HepG2 (cell line): ENCODE data around the gene UBE2O. TPM values are rescaled to one million over a fixed set of nuclear protein-coding genes. Genes with fewer than 3 reads are reported as not detected.

Experiments
- CENPT ChIP-seq: sonication (generic); formaldehyde crosslinking; IDR thresholded peaks from 2 replicates; pipeline ENCODE4 v1.8.0; 2022; ENCODE audit warnings: low read depth, mild to moderate bottlenecking, moderate library complexity, missing genetic modification reagents
- CHD2 ChIP-seq: IDR thresholded peaks from 2 replicates; pipeline ENCODE4 v1.6.1; 2011; ENCODE audit warnings: low read depth, low read length, improper control_type of control experiment
- CHD4 ChIP-seq: fragments of 200-600 bp; sonication (generic); IDR thresholded peaks from 2 replicates; pipeline ENCODE4 v1.7.0; 2017; ENCODE audit warnings: mild to moderate bottlenecking, low read length, borderline replicate concordance
- FLYWCH1 ChIP-seq: sonication (generic); formaldehyde crosslinking; IDR thresholded peaks from 2 replicates; pipeline ENCODE4 v1.8.1; 2023; ENCODE audit warnings: mild to moderate bottlenecking, missing genetic modification reagents
- HDAC6 ChIP-seq: fragments of 200-600 bp; sonication (generic); IDR thresholded peaks from 2 replicates; pipeline ENCODE4 v1.7.0; 2017; ENCODE audit warnings: mild to moderate bottlenecking, antibody characterized with exemption, low read length, low read depth
- HNF4A ChIP-seq: sonication (generic); formaldehyde crosslinking; IDR thresholded peaks from 2 replicates; pipeline ENCODE4 v1.4.0; 2020; ENCODE audit warnings: missing genetic modification reagents
- HOXD1 ChIP-seq: sonication (generic); formaldehyde crosslinking; IDR thresholded peaks from 2 replicates; pipeline ENCODE4 v1.5.0; 2020; ENCODE audit warnings: missing genetic modification reagents
- KMT2A ChIP-seq: sonication (generic); formaldehyde crosslinking; IDR thresholded peaks from 2 replicates; pipeline ENCODE4 v1.4.0; 2020; ENCODE audit warnings: missing genetic modification reagents
- NR2F1 ChIP-seq, 2 experiments: fragments of 450-650 bp in 1 of 2; formaldehyde crosslinking in 1 of 2; IDR thresholded peaks; 2 replicates each; pipeline versions ENCODE4 v1.5.0 to v1.6.1; 2016 to 2020; ENCODE audit warnings: mild to moderate bottlenecking in 1 of 2, missing compliant biosample characterization in 1 of 2, missing genetic modification reagents in 1 of 2, moderate library complexity in 1 of 2
- PHF21A ChIP-seq: sonication (generic); formaldehyde crosslinking; IDR thresholded peaks from 2 replicates; pipeline ENCODE4 v1.5.0; 2020; ENCODE audit warnings: mild to moderate bottlenecking, missing genetic modification reagents
- REL ChIP-seq: sonication (generic); formaldehyde crosslinking; conservative IDR thresholded peaks from 2 replicates; pipeline ENCODE4 v1.8.0; 2022; ENCODE audit warnings: mild to moderate bottlenecking, missing genetic modification reagents, moderate library complexity
- RXRB ChIP-seq: IDR thresholded peaks from 2 replicates; pipeline ENCODE4 v1.6.1; 2016; ENCODE audit warnings: borderline replicate concordance, missing genetic modification reagents, missing compliant biosample characterization
- SAFB2 ChIP-seq: sonication (generic); formaldehyde crosslinking; IDR thresholded peaks from 2 replicates; pipeline ENCODE4 v1.5.1; 2020; ENCODE audit warnings: missing genetic modification reagents, low read depth, mild to moderate bottlenecking, borderline replicate concordance
- SALL2 ChIP-seq: sonication (generic); formaldehyde crosslinking; IDR thresholded peaks from 2 replicates; pipeline ENCODE4 v1.8.1; 2023; ENCODE audit warnings: mild to moderate bottlenecking, missing genetic modification reagents, inconsistent platforms
- SAP130 ChIP-seq: IDR thresholded peaks from 2 replicates; pipeline ENCODE4 v1.6.1; 2016; ENCODE audit warnings: low read depth
- SMARCE1 ChIP-seq: fragments of 450-650 bp; IDR thresholded peaks from 2 replicates; pipeline ENCODE4 v1.6.1; 2017; ENCODE audit warnings: borderline replicate concordance
- SRSF1 ChIP-seq: fragments of 200-400 bp; formaldehyde crosslinking; optimal IDR thresholded peaks from 2 replicates; pipeline ENCODE3; 2017; ENCODE audit warnings: mild to moderate bottlenecking, low read depth, low read length, moderate library complexity
- TAF1 ChIP-seq: sonication (generic); formaldehyde crosslinking; IDR thresholded peaks from 2 replicates; pipeline ENCODE4 v1.4.0; 2020; ENCODE audit warnings: missing genetic modification reagents
- U2AF1 ChIP-seq: fragments of 200-400 bp; formaldehyde crosslinking; optimal IDR thresholded peaks from 2 replicates; pipeline ENCODE3; 2017; ENCODE audit warnings: mild to moderate bottlenecking, low read depth, low read length
- XBP1 ChIP-seq: sonication (generic); formaldehyde crosslinking; IDR thresholded peaks from 2 replicates; pipeline ENCODE4 v1.5.0; 2020; ENCODE audit warnings: missing genetic modification reagents
- ZKSCAN5 ChIP-seq: sonication (generic); formaldehyde crosslinking; IDR thresholded peaks from 2 replicates; pipeline ENCODE4 v1.5.1; 2020; ENCODE audit warnings: mild to moderate bottlenecking, missing genetic modification reagents
- ZMYM4 ChIP-seq: sonication (generic); formaldehyde crosslinking; IDR thresholded peaks from 2 replicates; pipeline ENCODE4 v1.8.1; 2023; ENCODE audit warnings: mild to moderate bottlenecking, missing genetic modification reagents
- ZNF292 ChIP-seq: sonication (generic); formaldehyde crosslinking; IDR thresholded peaks from 2 replicates; pipeline ENCODE4 v1.8.1; 2022; ENCODE audit warnings: mild to moderate bottlenecking, low read depth, missing genetic modification reagents, borderline replicate concordance
- ZNF451 ChIP-seq: sonication (generic); formaldehyde crosslinking; IDR thresholded peaks from 2 replicates; pipeline ENCODE4 v1.5.0; 2020; ENCODE audit warnings: mild to moderate bottlenecking, missing genetic modification reagents
- ZNF709 ChIP-seq: sonication (generic); formaldehyde crosslinking; IDR thresholded peaks from 2 replicates; pipeline ENCODE4 v1.5.0; 2020; ENCODE audit warnings: mild to moderate bottlenecking, missing genetic modification reagents
- ZNF749 ChIP-seq: sonication (generic); formaldehyde crosslinking; IDR thresholded peaks from 2 replicates; pipeline ENCODE4 v1.8.0; 2022; ENCODE audit warnings: mild to moderate bottlenecking, missing genetic modification reagents, moderate library complexity, borderline replicate concordance
- polyA plus RNA-seq, 8 experiments: library from polyadenylated mRNA; depleted of rRNA in 3 of 8; stranded (reverse) in 7 of 8; unstranded in 1 of 8; fragments of >200 nt; fragmentation: Illumina TruSeq in 4 of 8; extraction: Trizol in 4 of 8; gene quantifications; 2 replicates each; pipeline versions ENCODE4 v1.2.1 to v1.2.3, GENCODE V29; 2011 to 2016; ENCODE audit warnings: low read depth in 4 of 8, missing spikeins in 1 of 8, mixed read lengths in 1 of 8; ENCODE audit not compliant: insufficient read depth in 1 of 8
- total RNA-seq, 5 experiments: library from RNA; depleted of rRNA; stranded (reverse); fragments of >200 nt; fragmentation: Illumina TruSeq; extraction: Trizol; gene quantifications; 2 replicates each; pipeline ENCODE4 v1.2.3, GENCODE V29; 2016; ENCODE audit warnings: low read depth in 1 of 5
- TF ChIP-seq, protein P1 (sequence below): sonication (generic); formaldehyde crosslinking; IDR thresholded peaks from 2 replicates; pipeline ENCODE4 v1.4.0; 2020; ENCODE audit warnings: missing genetic modification reagents; ENCODE audit errors: not compliant biosample characterization
- TF ChIP-seq, protein P2 (sequence below): sonication (generic); formaldehyde crosslinking; IDR thresholded peaks from 2 replicates; pipeline ENCODE4 v1.4.0; 2020; ENCODE audit warnings: missing genetic modification reagents
- TF ChIP-seq, protein P3 (sequence below): sonication (generic); formaldehyde crosslinking; IDR thresholded peaks from 2 replicates; pipeline ENCODE4 v1.5.1; 2020; ENCODE audit warnings: missing genetic modification reagents, mild to moderate bottlenecking, borderline replicate concordance

The UBE2O gene
- total and polyA plus RNA-seq, 2 of the 13 experiments (the other 11 are each of a cell fraction or from before 2014, with no cell fraction given): 21.5 to 23.5 TPM

DNA sequence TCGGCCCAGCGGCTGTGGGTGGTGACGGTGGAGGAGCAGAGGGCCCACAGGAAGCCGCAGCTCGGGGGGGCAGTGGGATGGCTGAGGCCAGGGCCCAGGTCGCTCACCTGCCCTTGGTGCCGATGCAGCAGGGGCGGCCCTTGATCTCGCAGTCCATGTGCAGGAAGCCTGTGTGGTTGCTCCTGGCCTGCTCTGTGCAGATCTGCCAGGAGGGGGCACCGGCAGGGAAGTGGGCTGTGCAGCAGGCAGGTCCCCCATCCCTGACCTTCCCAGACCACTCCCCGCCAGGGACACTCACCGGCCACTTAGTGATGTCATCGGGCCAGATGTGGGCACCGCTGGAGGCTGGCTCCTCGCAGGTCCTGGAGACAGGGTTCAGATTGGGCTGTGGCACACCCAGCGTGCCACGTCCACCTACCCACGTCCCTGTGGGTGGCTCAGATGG is 20.6 kb upstream of the UBE2O start (continued):
- TF ChIP-seq ZNF451 (CRISPR knock-in tag) (no peak), SRSF1 (no peak), RXRB (CRISPR knock-in tag) (no peak), ZKSCAN5 (CRISPR knock-in tag) (no peak), CHD4 (no peak), REL (CRISPR knock-in tag) (no peak), SALL2 (CRISPR knock-in tag) (no peak), U2AF1 (no peak), ZNF749 (no peak), PHF21A (CRISPR knock-in tag) (no peak), ZNF292 (no peak), HOXD1 (CRISPR knock-in tag) (no peak), FLYWCH1 (no peak), HNF4A (CRISPR knock-in tag) (no peak), CENPT (CRISPR knock-in tag) (no peak), KMT2A (no peak), SMARCE1 (no peak), NR2F1 (CRISPR knock-in tag; IDR thresholded peaks at IDR 0.05) (no peak), ZMYM4 (CRISPR knock-in tag) (no peak), TAF1 (CRISPR knock-in tag) (no peak), SAP130 (CRISPR knock-in tag) (peak; percentile 25; the same call in 1 of the 2 replicates), XBP1 (no peak), ZNF709 (CRISPR knock-in tag) (no peak), CHD2 (no peak), HDAC6 (no peak), SAFB2 (CRISPR knock-in tag) (no peak)
- TF ChIP-seq, protein P1, sequence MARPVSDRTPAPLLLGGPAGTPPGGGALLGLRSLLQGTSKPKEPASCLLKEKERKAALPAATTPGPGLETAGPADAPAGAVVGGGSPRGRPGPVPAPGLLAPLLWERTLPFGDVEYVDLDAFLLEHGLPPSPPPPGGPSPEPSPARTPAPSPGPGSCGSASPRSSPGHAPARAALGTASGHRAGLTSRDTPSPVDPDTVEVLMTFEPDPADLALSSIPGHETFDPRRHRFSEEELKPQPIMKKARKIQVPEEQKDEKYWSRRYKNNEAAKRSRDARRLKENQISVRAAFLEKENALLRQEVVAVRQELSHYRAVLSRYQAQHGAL (CRISPR knock-in tag): no peak
- TF ChIP-seq, protein P2, sequence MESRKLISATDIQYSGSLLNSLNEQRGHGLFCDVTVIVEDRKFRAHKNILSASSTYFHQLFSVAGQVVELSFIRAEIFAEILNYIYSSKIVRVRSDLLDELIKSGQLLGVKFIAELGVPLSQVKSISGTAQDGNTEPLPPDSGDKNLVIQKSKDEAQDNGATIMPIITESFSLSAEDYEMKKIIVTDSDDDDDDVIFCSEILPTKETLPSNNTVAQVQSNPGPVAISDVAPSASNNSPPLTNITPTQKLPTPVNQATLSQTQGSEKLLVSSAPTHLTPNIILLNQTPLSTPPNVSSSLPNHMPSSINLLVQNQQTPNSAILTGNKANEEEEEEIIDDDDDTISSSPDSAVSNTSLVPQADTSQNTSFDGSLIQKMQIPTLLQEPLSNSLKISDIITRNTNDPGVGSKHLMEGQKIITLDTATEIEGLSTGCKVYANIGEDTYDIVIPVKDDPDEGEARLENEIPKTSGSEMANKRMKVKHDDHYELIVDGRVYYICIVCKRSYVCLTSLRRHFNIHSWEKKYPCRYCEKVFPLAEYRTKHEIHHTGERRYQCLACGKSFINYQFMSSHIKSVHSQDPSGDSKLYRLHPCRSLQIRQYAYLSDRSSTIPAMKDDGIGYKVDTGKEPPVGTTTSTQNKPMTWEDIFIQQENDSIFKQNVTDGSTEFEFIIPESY (CRISPR knock-in tag): peak; percentile 21; the same call in 1 of the 2 replicates
- TF ChIP-seq, protein P3, sequence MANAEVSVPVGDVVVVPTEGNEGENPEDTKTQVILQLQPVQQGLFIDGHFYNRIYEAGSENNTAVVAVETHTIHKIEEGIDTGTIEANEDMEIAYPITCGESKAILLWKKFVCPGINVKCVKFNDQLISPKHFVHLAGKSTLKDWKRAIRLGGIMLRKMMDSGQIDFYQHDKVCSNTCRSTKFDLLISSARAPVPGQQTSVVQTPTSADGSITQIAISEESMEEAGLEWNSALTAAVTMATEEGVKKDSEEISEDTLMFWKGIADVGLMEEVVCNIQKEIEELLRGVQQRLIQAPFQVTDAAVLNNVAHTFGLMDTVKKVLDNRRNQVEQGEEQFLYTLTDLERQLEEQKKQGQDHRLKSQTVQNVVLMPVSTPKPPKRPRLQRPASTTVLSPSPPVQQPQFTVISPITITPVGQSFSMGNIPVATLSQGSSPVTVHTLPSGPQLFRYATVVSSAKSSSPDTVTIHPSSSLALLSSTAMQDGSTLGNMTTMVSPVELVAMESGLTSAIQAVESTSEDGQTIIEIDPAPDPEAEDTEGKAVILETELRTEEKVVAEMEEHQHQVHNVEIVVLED: no peak
